Measurements from ENCODE around the gene PRDX6. TPM values are rescaled to one million over a fixed set of nuclear protein-coding genes. Genes with fewer than 3 reads are reported as not detected.

Gene PRDX6
- total RNA-seq, 4 donors from 2014 or later, result 416 to 1,193 (median 608) TPM

- no peak for TF ChIP-seq CTCF (IDR thresholded peaks at IDR 0.05; ENCODE audit: low read depth)
These were observed 2.5 kb downstream of the PRDX6 start for GRCh38 chr1:173479649-173480048.

DNA sequence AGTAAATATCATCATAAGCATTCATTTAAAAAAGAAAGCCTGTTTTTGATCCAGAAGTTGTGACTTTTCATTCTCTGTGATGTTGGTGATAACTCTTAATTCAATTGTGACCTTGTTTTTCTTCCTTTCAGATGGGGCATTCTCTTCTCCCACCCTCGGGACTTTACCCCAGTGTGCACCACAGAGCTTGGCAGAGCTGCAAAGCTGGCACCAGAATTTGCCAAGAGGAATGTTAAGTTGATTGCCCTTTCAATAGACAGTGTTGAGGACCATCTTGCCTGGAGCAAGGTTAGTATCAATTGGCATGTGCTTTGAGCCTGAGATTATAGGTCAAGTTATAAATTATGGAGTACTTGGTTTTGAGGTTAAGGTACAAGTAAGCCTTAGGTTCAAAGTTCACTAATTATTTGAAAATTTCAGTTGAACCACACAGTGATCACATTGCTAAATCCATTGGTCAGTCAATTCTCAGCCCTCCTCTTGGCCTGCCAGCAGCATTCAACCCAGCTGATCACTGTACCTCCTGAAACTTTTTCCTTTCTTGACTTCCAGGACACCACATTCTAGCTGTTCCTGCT lies 4.1 kb downstream of the PRDX6 start:
- TF ChIP-seq CTCF (IDR thresholded peaks at IDR 0.05; ENCODE audit: low read depth), result no peak

GRCh38 chr1:173482683-173483082 lies 5.5 kb downstream of the PRDX6 start:
- TF ChIP-seq CTCF (IDR thresholded peaks at IDR 0.05; ENCODE audit: low read depth), result no peak

- TF ChIP-seq CTCF (IDR thresholded peaks at IDR 0.05; ENCODE audit: low read depth), result no peak
These were observed 7.1 kb downstream of the PRDX6 start for GRCh38 chr1:173484276-173484675.

GRCh38 chr1:173485401-173485800 lies 8.3 kb downstream of the PRDX6 start:
- TF ChIP-seq CTCF (IDR thresholded peaks at IDR 0.05; ENCODE audit: low read depth), result no peak

DNA sequence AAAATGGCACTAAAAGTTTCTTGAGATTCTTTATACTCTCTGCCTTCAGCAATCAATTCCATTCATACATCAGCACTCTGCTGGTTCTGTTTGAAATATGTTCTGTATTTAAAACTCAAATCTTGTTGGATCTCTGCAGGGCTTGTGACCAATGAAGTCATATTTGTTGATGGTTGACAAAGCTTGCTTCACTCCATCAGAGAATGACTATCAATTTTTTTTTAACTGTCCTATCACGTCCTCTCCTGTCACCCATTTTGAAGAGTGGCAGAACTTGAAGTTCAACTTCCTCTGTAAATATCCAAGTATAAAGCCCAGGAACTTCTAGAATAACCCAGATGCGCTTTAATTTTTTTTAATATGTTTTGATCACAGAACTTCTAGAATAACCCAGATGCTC lies 10.9 kb downstream of the PRDX6 start:
- TF ChIP-seq CTCF (IDR thresholded peaks at IDR 0.05; ENCODE audit: low read depth), result no peak

DNA sequence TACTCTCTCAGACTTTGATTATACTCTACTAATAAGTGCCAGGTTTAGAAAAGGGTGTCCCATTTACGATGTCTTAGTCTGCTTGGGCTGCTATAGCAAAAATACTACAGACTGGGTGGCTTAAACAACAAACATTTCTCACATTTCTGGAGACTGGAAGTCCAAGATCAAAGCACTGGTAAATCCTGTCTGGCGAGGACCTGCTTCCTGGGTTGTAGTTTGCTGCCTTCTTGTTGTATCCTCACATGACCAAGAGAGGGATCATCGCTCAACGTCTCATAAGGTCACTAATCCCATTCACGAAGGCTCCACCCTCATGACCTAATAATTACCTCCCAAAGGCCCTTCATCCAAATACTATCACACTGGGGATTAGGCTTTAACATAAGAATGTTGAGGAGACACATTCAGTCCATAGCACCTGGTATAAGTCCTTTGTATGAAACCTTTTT lies 12.0 kb downstream of the PRDX6 start:
- no peak for TF ChIP-seq CTCF (IDR thresholded peaks at IDR 0.05; ENCODE audit: low read depth)

All from subcutaneous adipose tissue (tissue), 4 donors.